Panc1 (cell line): ENCODE data around the gene HRCT1.

Experiments used
- POLR2AphosphoS5 ChIP-seq: IDR thresholded peaks from 2 replicates; pipeline ENCODE4 v1.6.1; 2012; ENCODE audit warnings: mild to moderate bottlenecking, low read depth, low read length, moderate library complexity
- SIN3A ChIP-seq: IDR thresholded peaks from 2 replicates; pipeline ENCODE4 v1.6.1; 2012; ENCODE audit warnings: low read depth, mild to moderate bottlenecking, low read length, moderate library complexity, borderline replicate concordance; ENCODE audit not compliant: insufficient read depth
- TF ChIP-seq, protein P1 (sequence below): fragments of 450-650 bp; IDR thresholded peaks from 2 replicates; pipeline ENCODE4 v1.5.1; 2017; ENCODE audit warnings: mild to moderate bottlenecking
- TF ChIP-seq, protein P2 (sequence below), 2 experiments: IDR thresholded peaks; 2 replicates each; pipeline ENCODE4 v1.6.1; 2011 to 2012; ENCODE audit warnings: low read depth in 2 of 2, control low read depth in 1 of 2, low read length in 1 of 2, mild to moderate bottlenecking in 1 of 2, moderate library complexity in 1 of 2; ENCODE audit not compliant: insufficient read depth in 1 of 2

DNA sequence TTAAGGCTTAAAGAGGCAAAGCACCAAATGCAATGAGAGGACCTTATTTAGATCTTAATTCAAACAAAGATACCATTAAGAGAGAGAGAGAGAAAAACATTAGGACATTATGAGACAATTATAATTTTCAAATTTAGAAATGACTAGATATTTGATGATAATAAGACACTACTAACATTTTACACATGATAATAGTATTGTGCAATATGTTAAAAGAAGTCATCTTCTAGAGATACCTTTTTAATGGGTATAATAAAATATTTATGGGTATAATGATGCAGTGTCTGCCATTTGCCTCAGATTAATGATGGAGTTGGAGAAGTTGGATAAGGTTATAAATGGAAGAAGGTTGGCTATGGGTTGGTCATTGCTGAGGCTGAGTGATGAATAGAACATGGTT is 24.5 kb downstream of the HRCT1 start:
- no peak for TF ChIP-seq POLR2AphosphoS5
- TF ChIP-seq, protein P1, sequence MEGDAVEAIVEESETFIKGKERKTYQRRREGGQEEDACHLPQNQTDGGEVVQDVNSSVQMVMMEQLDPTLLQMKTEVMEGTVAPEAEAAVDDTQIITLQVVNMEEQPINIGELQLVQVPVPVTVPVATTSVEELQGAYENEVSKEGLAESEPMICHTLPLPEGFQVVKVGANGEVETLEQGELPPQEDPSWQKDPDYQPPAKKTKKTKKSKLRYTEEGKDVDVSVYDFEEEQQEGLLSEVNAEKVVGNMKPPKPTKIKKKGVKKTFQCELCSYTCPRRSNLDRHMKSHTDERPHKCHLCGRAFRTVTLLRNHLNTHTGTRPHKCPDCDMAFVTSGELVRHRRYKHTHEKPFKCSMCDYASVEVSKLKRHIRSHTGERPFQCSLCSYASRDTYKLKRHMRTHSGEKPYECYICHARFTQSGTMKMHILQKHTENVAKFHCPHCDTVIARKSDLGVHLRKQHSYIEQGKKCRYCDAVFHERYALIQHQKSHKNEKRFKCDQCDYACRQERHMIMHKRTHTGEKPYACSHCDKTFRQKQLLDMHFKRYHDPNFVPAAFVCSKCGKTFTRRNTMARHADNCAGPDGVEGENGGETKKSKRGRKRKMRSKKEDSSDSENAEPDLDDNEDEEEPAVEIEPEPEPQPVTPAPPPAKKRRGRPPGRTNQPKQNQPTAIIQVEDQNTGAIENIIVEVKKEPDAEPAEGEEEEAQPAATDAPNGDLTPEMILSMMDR = no peak
- TF ChIP-seq, protein P2, sequence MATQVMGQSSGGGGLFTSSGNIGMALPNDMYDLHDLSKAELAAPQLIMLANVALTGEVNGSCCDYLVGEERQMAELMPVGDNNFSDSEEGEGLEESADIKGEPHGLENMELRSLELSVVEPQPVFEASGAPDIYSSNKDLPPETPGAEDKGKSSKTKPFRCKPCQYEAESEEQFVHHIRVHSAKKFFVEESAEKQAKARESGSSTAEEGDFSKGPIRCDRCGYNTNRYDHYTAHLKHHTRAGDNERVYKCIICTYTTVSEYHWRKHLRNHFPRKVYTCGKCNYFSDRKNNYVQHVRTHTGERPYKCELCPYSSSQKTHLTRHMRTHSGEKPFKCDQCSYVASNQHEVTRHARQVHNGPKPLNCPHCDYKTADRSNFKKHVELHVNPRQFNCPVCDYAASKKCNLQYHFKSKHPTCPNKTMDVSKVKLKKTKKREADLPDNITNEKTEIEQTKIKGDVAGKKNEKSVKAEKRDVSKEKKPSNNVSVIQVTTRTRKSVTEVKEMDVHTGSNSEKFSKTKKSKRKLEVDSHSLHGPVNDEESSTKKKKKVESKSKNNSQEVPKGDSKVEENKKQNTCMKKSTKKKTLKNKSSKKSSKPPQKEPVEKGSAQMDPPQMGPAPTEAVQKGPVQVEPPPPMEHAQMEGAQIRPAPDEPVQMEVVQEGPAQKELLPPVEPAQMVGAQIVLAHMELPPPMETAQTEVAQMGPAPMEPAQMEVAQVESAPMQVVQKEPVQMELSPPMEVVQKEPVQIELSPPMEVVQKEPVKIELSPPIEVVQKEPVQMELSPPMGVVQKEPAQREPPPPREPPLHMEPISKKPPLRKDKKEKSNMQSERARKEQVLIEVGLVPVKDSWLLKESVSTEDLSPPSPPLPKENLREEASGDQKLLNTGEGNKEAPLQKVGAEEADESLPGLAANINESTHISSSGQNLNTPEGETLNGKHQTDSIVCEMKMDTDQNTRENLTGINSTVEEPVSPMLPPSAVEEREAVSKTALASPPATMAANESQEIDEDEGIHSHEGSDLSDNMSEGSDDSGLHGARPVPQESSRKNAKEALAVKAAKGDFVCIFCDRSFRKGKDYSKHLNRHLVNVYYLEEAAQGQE (IDR thresholded peaks at IDR 0.05; ENCODE audit: insufficient read depth in 1 of 2, low read depth in 2 of 2, low read length in 1 of 2) = no peak
- TF ChIP-seq SIN3A = no peak
